K562 (cell line): ENCODE measurements around the gene CARD8. TPM values are rescaled to one million over a fixed set of nuclear protein-coding genes. Genes with fewer than 3 reads are reported as not detected.

ENCODE experiments used
- ASH1L ChIP-seq: fragments of 450-650 bp; IDR thresholded peaks from 2 replicates; pipeline ENCODE4 v1.6.1; 2018; ENCODE audit warnings: borderline replicate concordance, mild to moderate bottlenecking, low read depth; ENCODE audit not compliant: partially characterized antibody
- CREBBP ChIP-seq: IDR thresholded peaks from one replicate; pipeline ENCODE4 v1.6.1; 2012; ENCODE audit warnings: low read depth, mild to moderate bottlenecking, control low read depth, inconsistent platforms, low read length
- E2F3 ChIP-seq: fragments of 250-450 bp; sonication (Bioruptor Pico); IDR thresholded peaks from 2 replicates; pipeline ENCODE4 v1.4.0; 2020; ENCODE audit warnings: mild to moderate bottlenecking
- XRCC3 ChIP-seq: fragments of 450-650 bp; IDR thresholded peaks from 2 replicates; pipeline ENCODE4 v1.6.1; 2017; ENCODE audit warnings: mild to moderate bottlenecking, moderate library complexity
- ZBTB17 ChIP-seq: fragments of 450-650 bp; formaldehyde crosslinking; IDR thresholded peaks from 2 replicates; pipeline ENCODE4 v1.4.0; 2020; ENCODE audit warnings: mild to moderate bottlenecking
- ZFP36 ChIP-seq: fragments of 150-350 bp; IDR thresholded peaks from 2 replicates; pipeline ENCODE4 v1.6.1; 2018; ENCODE audit warnings: low read length, low read depth; ENCODE audit not compliant: partially characterized antibody
- ZNF384 ChIP-seq: IDR thresholded peaks from 2 replicates; pipeline ENCODE4 v1.6.1; 2012; ENCODE audit warnings: low read depth, low read length, improper control_type of control experiment
- polyA plus RNA-seq, 8 experiments: library from polyadenylated mRNA; depleted of rRNA in 4 of 8; stranded (reverse) in 5 of 8; unstranded in 3 of 8; fragments of >200 nt; fragmentation: Nextera tagmentation in 2 of 8; fragmentation: Illumina TruSeq in 1 of 8; extraction: Ambion mirVana in 2 of 8; extraction: Trizol in 1 of 8; gene quantifications; 2 replicates each; pipeline versions ENCODE4 v1.2.1 to v1.2.3, GENCODE V29; 2011 to 2014; ENCODE audit warnings: inconsistent platforms in 1 of 8, missing spikeins in 1 of 8
- total RNA-seq, 7 experiments: library from RNA; depleted of rRNA in 6 of 7; stranded (reverse); fragments of >200 nt in 6 of 7; fragmentation: Illumina TruSeq in 2 of 7; extraction: Trizol in 2 of 7; gene quantifications; 2 replicates each; pipeline versions ENCODE4 v1.2.1 to v1.2.3, GENCODE V29; 2011 to 2021; ENCODE audit warnings: low replicate concordance in 1 of 7
- TF ChIP-seq, protein P1 (sequence below): fragments of 450-650 bp; IDR thresholded peaks from 2 replicates; pipeline ENCODE4 v1.6.1; 2018; ENCODE audit not compliant: partially characterized antibody
- TF ChIP-seq, protein P2 (sequence below): fragments of 450-650 bp; formaldehyde crosslinking; IDR thresholded peaks from 2 replicates; pipeline ENCODE4 v1.4.0; 2020; ENCODE audit warnings: mild to moderate bottlenecking, moderate library complexity
- TF ChIP-seq, protein P3 (sequence below): fragments of 450-650 bp; formaldehyde crosslinking; IDR thresholded peaks from 2 replicates; pipeline ENCODE4 v1.4.0; 2020; ENCODE audit warnings: mild to moderate bottlenecking
- TF ChIP-seq, protein P4 (sequence below): sonication (generic); formaldehyde crosslinking; IDR thresholded peaks from 2 replicates; pipeline ENCODE4 v1.8.1; 2022; ENCODE audit warnings: missing genetic modification reagents
- TF ChIP-seq, protein P5 (sequence below): sonication (generic); formaldehyde crosslinking; IDR thresholded peaks from 2 replicates; pipeline ENCODE4 v1.8.0; 2022; ENCODE audit warnings: mild to moderate bottlenecking, missing genetic modification reagents, borderline replicate concordance
- TF ChIP-seq, protein P6 (sequence below): IDR thresholded peaks from 3 replicates; pipeline ENCODE4 v1.6.1; 2011; ENCODE audit warnings: borderline replicate concordance, mild to moderate bottlenecking, moderate library complexity; ENCODE audit not compliant: insufficient read length; ENCODE audit errors: extremely low read depth

The CARD8 gene
- total and polyA plus RNA-seq, 9 of the 15 experiments (the other 6 are each of a cell fraction or from before 2014, with no cell fraction given), result 11.5 to 26.4 (median 20.8) TPM

DNA sequence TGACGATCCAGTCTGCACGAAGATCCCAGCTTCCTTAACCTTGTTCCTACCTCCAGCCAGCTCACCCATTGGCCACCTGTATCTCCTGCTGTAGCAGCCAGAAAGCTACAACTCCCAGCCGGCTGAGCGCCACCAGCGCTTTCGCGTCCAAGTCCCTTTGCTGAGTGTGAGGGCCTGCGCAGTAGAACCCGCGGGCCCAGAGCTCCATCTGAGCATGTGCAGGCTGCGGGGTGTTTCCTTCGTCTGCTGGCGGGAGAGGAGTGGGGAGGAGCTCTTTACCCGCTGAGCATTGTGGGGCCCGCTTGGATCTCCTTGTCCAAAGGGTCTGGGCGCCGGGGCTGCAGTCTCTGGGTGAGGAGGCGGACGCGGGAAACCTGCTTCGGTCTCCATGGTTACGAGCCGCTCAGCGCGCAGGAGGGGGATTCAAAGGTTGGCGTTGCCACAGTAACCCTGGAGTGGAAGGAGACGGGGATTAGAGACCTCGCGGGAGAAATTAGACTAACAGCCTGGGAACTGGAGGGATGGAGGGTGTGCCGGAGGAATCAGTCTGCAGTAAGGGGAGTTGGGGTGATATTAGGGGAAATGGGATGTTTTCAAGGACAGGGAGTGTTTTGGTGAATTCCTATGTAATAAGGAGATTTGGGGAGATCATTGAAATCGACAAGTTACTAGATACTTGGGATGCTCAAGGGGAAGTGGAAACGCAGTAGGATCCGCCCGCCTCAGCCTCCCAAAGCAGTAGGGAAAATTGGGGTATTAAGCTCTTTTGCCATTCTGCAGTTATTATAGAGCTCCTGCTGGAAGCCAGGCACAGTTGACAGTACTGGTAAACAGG, 51.7 kb downstream of the CARD8 start (continued):
- TF ChIP-seq, protein P1, sequence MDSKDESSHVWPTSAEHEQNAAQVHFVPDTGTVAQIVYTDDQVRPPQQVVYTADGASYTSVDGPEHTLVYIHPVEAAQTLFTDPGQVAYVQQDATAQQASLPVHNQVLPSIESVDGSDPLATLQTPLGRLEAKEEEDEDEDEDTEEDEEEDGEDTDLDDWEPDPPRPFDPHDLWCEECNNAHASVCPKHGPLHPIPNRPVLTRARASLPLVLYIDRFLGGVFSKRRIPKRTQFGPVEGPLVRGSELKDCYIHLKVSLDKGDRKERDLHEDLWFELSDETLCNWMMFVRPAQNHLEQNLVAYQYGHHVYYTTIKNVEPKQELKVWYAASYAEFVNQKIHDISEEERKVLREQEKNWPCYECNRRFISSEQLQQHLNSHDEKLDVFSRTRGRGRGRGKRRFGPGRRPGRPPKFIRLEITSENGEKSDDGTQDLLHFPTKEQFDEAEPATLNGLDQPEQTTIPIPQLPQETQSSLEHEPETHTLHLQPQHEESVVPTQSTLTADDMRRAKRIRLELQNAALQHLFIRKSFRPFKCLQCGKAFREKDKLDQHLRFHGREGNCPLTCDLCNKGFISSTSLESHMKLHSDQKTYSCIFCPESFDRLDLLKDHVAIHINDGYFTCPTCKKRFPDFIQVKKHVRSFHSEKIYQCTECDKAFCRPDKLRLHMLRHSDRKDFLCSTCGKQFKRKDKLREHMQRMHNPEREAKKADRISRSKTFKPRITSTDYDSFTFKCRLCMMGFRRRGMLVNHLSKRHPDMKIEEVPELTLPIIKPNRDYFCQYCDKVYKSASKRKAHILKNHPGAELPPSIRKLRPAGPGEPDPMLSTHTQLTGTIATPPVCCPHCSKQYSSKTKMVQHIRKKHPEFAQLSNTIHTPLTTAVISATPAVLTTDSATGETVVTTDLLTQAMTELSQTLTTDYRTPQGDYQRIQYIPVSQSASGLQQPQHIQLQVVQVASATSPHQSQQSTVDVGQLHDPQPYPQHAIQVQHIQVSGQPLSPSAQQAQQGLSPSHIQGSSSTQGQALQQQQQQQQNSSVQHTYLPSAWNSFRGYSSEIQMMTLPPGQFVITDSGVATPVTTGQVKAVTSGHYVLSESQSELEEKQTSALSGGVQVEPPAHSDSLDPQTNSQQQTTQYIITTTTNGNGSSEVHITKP, result no peak
- TF ChIP-seq ZFP36 (no peak), XRCC3 (no peak), E2F3 (CRISPR knock-in tag) (peak; percentile 83; the same call in 1 of the 2 replicates), ZNF384 (no peak), CREBBP (no peak), ASH1L (no peak), ZBTB17 (CRISPR knock-in tag) (peak; percentile 74)
- TF ChIP-seq, protein P2, sequence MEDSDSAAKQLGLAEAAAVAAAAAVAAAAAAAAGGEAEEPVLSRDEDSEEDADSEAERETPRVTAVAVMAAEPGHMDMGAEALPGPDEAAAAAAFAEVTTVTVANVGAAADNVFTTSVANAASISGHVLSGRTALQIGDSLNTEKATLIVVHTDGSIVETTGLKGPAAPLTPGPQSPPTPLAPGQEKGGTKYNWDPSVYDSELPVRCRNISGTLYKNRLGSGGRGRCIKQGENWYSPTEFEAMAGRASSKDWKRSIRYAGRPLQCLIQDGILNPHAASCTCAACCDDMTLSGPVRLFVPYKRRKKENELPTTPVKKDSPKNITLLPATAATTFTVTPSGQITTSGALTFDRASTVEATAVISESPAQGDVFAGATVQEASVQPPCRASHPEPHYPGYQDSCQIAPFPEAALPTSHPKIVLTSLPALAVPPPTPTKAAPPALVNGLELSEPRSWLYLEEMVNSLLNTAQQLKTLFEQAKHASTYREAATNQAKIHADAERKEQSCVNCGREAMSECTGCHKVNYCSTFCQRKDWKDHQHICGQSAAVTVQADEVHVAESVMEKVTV (CRISPR knock-in tag), result 0 out of 2 replicates have a peak, but pooled peaks have one; percentile 42
- TF ChIP-seq, protein P3, sequence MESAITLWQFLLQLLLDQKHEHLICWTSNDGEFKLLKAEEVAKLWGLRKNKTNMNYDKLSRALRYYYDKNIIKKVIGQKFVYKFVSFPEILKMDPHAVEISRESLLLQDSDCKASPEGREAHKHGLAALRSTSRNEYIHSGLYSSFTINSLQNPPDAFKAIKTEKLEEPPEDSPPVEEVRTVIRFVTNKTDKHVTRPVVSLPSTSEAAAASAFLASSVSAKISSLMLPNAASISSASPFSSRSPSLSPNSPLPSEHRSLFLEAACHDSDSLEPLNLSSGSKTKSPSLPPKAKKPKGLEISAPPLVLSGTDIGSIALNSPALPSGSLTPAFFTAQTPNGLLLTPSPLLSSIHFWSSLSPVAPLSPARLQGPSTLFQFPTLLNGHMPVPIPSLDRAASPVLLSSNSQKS (CRISPR knock-in tag), result 0 out of 2 replicates have a peak, but pooled peaks have one; percentile 23
- TF ChIP-seq, protein P4, sequence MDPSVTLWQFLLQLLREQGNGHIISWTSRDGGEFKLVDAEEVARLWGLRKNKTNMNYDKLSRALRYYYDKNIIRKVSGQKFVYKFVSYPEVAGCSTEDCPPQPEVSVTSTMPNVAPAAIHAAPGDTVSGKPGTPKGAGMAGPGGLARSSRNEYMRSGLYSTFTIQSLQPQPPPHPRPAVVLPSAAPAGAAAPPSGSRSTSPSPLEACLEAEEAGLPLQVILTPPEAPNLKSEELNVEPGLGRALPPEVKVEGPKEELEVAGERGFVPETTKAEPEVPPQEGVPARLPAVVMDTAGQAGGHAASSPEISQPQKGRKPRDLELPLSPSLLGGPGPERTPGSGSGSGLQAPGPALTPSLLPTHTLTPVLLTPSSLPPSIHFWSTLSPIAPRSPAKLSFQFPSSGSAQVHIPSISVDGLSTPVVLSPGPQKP, result no peak
- TF ChIP-seq, protein P5, sequence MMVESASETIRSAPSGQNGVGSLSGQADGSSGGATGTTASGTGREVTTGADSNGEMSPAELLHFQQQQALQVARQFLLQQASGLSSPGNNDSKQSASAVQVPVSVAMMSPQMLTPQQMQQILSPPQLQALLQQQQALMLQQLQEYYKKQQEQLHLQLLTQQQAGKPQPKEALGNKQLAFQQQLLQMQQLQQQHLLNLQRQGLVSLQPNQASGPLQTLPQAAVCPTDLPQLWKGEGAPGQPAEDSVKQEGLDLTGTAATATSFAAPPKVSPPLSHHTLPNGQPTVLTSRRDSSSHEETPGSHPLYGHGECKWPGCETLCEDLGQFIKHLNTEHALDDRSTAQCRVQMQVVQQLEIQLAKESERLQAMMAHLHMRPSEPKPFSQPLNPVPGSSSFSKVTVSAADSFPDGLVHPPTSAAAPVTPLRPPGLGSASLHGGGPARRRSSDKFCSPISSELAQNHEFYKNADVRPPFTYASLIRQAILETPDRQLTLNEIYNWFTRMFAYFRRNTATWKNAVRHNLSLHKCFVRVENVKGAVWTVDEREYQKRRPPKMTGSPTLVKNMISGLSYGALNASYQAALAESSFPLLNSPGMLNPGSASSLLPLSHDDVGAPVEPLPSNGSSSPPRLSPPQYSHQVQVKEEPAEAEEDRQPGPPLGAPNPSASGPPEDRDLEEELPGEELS, result peak; percentile 99
- TF ChIP-seq, protein P6, sequence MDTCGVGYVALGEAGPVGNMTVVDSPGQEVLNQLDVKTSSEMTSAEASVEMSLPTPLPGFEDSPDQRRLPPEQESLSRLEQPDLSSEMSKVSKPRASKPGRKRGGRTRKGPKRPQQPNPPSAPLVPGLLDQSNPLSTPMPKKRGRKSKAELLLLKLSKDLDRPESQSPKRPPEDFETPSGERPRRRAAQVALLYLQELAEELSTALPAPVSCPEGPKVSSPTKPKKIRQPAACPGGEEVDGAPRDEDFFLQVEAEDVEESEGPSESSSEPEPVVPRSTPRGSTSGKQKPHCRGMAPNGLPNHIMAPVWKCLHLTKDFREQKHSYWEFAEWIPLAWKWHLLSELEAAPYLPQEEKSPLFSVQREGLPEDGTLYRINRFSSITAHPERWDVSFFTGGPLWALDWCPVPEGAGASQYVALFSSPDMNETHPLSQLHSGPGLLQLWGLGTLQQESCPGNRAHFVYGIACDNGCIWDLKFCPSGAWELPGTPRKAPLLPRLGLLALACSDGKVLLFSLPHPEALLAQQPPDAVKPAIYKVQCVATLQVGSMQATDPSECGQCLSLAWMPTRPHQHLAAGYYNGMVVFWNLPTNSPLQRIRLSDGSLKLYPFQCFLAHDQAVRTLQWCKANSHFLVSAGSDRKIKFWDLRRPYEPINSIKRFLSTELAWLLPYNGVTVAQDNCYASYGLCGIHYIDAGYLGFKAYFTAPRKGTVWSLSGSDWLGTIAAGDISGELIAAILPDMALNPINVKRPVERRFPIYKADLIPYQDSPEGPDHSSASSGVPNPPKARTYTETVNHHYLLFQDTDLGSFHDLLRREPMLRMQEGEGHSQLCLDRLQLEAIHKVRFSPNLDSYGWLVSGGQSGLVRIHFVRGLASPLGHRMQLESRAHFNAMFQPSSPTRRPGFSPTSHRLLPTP, result no peak
